HEK293 (cell line): ENCODE data around the gene CIPC.

Experiments used
- ELK4 ChIP-seq: IDR thresholded peaks from 2 replicates; pipeline ENCODE4 v1.6.1; 2011; ENCODE audit warnings: mild to moderate bottlenecking, low read depth, low read length, borderline replicate concordance
- GLIS2 ChIP-seq: fragments of 450-650 bp; formaldehyde crosslinking; IDR thresholded peaks from 2 replicates; pipeline ENCODE4 v1.5.1; 2016; ENCODE audit warnings: missing biosample characterization, missing genetic modification characterization
- HOXD13 ChIP-seq: sonication (generic); formaldehyde crosslinking; IDR thresholded peaks from 2 replicates; pipeline ENCODE4 v1.8.0; 2022; ENCODE audit warnings: missing genetic modification reagents, borderline replicate concordance
- IKZF3 ChIP-seq: fragments of 450-650 bp; IDR thresholded peaks from 2 replicates; pipeline ENCODE4 v1.5.0; 2018; ENCODE audit warnings: missing biosample characterization, mild to moderate bottlenecking, missing genetic modification characterization, moderate library complexity
- KLF1 ChIP-seq: fragments of 450-650 bp; formaldehyde crosslinking; IDR thresholded peaks from 2 replicates; pipeline ENCODE4 v1.5.1; 2016; ENCODE audit warnings: missing biosample characterization, missing genetic modification characterization
- KLF16 ChIP-seq: fragments of 450-650 bp; formaldehyde crosslinking; IDR thresholded peaks from 2 replicates; pipeline ENCODE4 v1.5.1; 2017; ENCODE audit warnings: missing biosample characterization, missing genetic modification characterization
- KLF8 ChIP-seq: fragments of 450-650 bp; formaldehyde crosslinking; IDR thresholded peaks from 2 replicates; pipeline ENCODE4 v1.5.1; 2016; ENCODE audit warnings: missing biosample characterization, missing genetic modification characterization
- SCRT2 ChIP-seq: fragments of 450-650 bp; formaldehyde crosslinking; IDR thresholded peaks from 2 replicates; pipeline ENCODE4 v1.5.1; 2016; ENCODE audit warnings: missing biosample characterization, missing genetic modification characterization
- SP2 ChIP-seq: fragments of 450-650 bp; formaldehyde crosslinking; IDR thresholded peaks from 2 replicates; pipeline ENCODE4 v1.5.1; 2016; ENCODE audit warnings: missing biosample characterization, missing genetic modification characterization
- TCF7L2 ChIP-seq: IDR thresholded peaks from 2 replicates; pipeline ENCODE4 v1.6.1; 2011; ENCODE audit warnings: low read depth, mild to moderate bottlenecking, inconsistent platforms, low read length, moderate library complexity, borderline replicate concordance
- ZBTB17 ChIP-seq: fragments of 450-650 bp; formaldehyde crosslinking; IDR thresholded peaks from 2 replicates; pipeline ENCODE4 v1.5.1; 2016; ENCODE audit warnings: missing biosample characterization, missing genetic modification characterization
- ZBTB20 ChIP-seq: fragments of 450-650 bp; formaldehyde crosslinking; IDR thresholded peaks from 2 replicates; pipeline ENCODE4 v1.5.1; 2016; ENCODE audit warnings: missing biosample characterization, missing genetic modification characterization
- ZNF112 ChIP-seq: fragments of 450-650 bp; formaldehyde crosslinking; IDR thresholded peaks from 2 replicates; pipeline ENCODE4 v1.5.0; 2017; ENCODE audit warnings: missing biosample characterization, missing genetic modification characterization
- ZNF169 ChIP-seq: fragments of 450-650 bp; formaldehyde crosslinking; IDR thresholded peaks from 2 replicates; pipeline ENCODE4 v1.5.1; 2016; ENCODE audit warnings: missing biosample characterization, missing genetic modification characterization
- ZNF175 ChIP-seq: fragments of 450-650 bp; formaldehyde crosslinking; IDR thresholded peaks from 2 replicates; pipeline ENCODE4 v1.5.1; 2016; ENCODE audit warnings: missing biosample characterization, missing genetic modification characterization
- ZNF248 ChIP-seq: fragments of 450-650 bp; formaldehyde crosslinking; IDR thresholded peaks from 2 replicates; pipeline ENCODE4 v1.5.1; 2017; ENCODE audit warnings: missing biosample characterization, missing genetic modification characterization
- ZNF37A ChIP-seq: fragments of 450-650 bp; IDR thresholded peaks from 2 replicates; pipeline ENCODE4 v1.5.1; 2018; ENCODE audit warnings: missing biosample characterization, missing genetic modification characterization
- ZNF518A ChIP-seq: fragments of 450-650 bp; formaldehyde crosslinking; conservative IDR thresholded peaks from 2 replicates; pipeline ENCODE4 v1.5.1; 2016; ENCODE audit warnings: low read depth, missing biosample characterization, missing genetic modification characterization
- ZNF530 ChIP-seq: fragments of 450-650 bp; formaldehyde crosslinking; IDR thresholded peaks from 2 replicates; pipeline ENCODE4 v1.5.1; 2016; ENCODE audit warnings: low read depth, missing biosample characterization, missing genetic modification characterization
- ZNF639 ChIP-seq: fragments of 450-650 bp; formaldehyde crosslinking; IDR thresholded peaks from 2 replicates; pipeline ENCODE4 v1.5.1; 2016; ENCODE audit warnings: missing biosample characterization, missing genetic modification characterization
- ZNF658 ChIP-seq: fragments of 450-650 bp; formaldehyde crosslinking; IDR thresholded peaks from 2 replicates; pipeline ENCODE4; 2016; ENCODE audit warnings: missing biosample characterization, missing genetic modification characterization
- ZSCAN23 ChIP-seq: fragments of 450-650 bp; formaldehyde crosslinking; IDR thresholded peaks from 2 replicates; pipeline ENCODE4 v1.5.1; 2016; ENCODE audit warnings: missing biosample characterization, missing genetic modification characterization
- TF ChIP-seq, protein P1 (sequence below): fragments of 450-650 bp; formaldehyde crosslinking; IDR thresholded peaks from 2 replicates; pipeline ENCODE4 v1.5.1; 2016; ENCODE audit warnings: missing biosample characterization, missing genetic modification characterization
- TF ChIP-seq, protein P2 (sequence below): fragments of 450-650 bp; formaldehyde crosslinking; IDR thresholded peaks from 2 replicates; pipeline ENCODE4 v1.5.1; 2017; ENCODE audit warnings: missing biosample characterization, missing genetic modification characterization
- TF ChIP-seq, protein P3 (sequence below): fragments of 450-650 bp; formaldehyde crosslinking; IDR thresholded peaks from 2 replicates; pipeline ENCODE4 v1.5.1; 2017; ENCODE audit warnings: missing biosample characterization, missing genetic modification characterization

CIPC gene

DNA sequence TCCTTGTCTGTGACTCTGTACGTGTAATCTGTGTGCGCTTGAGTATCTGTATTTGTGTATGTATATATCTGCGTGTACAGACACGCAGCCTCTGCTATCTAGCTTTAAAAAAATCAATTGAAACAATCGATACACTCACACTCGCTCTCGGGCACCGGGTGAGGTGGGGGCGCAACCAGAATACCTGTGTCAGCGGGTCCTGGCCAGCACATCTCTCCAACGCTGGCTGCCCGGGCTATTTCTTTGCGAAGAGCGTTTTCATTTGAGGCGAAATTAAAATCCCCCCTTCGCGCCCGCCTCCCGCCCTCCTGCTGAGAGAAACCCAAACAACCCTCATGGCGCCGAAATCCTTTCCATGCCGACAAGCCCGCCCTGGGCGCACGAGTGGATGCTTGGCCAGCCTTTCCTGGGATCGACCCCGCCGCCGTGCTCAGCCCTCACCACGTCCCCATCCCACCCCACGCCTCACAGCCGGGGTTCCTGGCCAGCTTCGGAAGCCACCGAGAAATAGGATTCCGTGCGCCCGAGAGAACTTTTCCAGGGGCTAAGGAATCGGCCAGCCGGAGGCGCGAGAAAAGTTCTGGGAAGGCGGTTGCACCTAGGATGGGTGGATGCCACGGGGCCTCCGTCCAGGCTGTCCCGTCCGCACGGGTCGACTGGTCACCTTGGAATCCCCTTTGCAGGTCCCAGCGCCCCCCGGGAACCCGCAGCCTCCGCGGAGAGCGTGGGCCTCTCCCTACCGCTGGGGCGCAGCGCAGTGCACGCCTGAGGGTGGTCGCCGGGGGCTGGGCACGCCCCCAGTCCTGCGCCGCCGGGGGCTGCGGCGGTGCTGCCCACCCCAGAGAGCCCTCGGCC, 42.5 kb downstream of the CIPC start (continued):
- TF ChIP-seq ZNF112 (tag by site-specific recombination): no peak
- TF ChIP-seq TCF7L2: no peak
- peak; percentile 65 for TF ChIP-seq SP2
- peak; percentile 63 for TF ChIP-seq ZBTB17 (tag by site-specific recombination)
- TF ChIP-seq ZNF518A (tag by site-specific recombination): no peak
- no peak for TF ChIP-seq ZNF175 (tag by site-specific recombination)
- no peak for TF ChIP-seq ZNF530 (tag by site-specific recombination)
- no peak for TF ChIP-seq ZSCAN23 (tag by site-specific recombination)
- TF ChIP-seq IKZF3 (tag by site-specific recombination): no peak; the same call in 1 of the 2 replicates
- no peak for TF ChIP-seq ELK4
- no peak for TF ChIP-seq SCRT2
- peak; percentile 43 for TF ChIP-seq GLIS2 (tag by site-specific recombination)
- no peak for TF ChIP-seq ZNF248 (tag by site-specific recombination)
- TF ChIP-seq KLF1 (tag by site-specific recombination): no peak
- TF ChIP-seq ZNF37A (tag by site-specific recombination): no peak
- no peak for TF ChIP-seq HOXD13 (CRISPR knock-in tag)
- TF ChIP-seq KLF16: no peak
- TF ChIP-seq, protein P1, sequence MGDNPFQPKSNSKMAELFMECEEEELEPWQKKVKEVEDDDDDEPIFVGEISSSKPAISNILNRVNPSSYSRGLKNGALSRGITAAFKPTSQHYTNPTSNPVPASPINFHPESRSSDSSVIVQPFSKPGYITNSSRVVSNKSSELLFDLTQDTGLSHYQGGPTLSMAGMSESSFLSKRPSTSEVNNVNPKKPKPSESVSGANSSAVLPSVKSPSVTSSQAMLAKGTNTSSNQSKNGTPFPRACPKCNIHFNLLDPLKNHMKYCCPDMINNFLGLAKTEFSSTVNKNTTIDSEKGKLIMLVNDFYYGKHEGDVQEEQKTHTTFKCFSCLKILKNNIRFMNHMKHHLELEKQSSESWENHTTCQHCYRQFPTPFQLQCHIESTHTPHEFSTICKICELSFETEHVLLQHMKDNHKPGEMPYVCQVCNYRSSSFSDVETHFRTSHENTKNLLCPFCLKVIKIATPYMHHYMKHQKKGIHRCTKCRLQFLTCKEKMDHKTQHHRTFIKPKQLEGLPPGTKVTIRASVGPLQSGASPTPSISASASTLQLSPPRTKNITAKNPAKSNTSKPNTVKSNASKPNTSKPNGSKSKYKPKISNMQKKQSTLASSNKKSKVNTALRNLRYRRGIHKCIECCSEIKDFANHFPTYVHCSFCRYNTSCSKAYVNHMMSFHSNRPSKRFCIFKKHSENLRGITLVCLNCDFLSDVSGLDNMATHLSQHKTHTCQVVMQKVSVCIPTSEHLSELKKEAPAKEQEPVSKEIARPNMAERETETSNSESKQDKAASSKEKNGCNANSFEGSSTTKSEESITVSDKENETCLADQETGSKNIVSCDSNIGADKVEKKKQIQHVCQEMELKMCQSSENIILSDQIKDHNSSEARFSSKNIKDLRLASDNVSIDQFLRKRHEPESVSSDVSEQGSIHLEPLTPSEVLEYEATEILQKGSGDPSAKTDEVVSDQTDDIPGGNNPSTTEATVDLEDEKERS (tag by site-specific recombination): no peak
- TF ChIP-seq, protein P2, sequence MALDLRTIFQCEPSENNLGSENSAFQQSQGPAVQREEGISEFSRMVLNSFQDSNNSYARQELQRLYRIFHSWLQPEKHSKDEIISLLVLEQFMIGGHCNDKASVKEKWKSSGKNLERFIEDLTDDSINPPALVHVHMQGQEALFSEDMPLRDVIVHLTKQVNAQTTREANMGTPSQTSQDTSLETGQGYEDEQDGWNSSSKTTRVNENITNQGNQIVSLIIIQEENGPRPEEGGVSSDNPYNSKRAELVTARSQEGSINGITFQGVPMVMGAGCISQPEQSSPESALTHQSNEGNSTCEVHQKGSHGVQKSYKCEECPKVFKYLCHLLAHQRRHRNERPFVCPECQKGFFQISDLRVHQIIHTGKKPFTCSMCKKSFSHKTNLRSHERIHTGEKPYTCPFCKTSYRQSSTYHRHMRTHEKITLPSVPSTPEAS (tag by site-specific recombination): no peak
- TF ChIP-seq ZNF658 (tag by site-specific recombination): no peak
- peak; percentile 82 for TF ChIP-seq ZBTB20 (tag by site-specific recombination)
- no peak for TF ChIP-seq ZNF639 (tag by site-specific recombination)
- peak; percentile 10; the same call in 1 of the 2 replicates for TF ChIP-seq KLF8 (tag by site-specific recombination)
- no peak for TF ChIP-seq ZNF169 (tag by site-specific recombination)
- TF ChIP-seq, protein P3, sequence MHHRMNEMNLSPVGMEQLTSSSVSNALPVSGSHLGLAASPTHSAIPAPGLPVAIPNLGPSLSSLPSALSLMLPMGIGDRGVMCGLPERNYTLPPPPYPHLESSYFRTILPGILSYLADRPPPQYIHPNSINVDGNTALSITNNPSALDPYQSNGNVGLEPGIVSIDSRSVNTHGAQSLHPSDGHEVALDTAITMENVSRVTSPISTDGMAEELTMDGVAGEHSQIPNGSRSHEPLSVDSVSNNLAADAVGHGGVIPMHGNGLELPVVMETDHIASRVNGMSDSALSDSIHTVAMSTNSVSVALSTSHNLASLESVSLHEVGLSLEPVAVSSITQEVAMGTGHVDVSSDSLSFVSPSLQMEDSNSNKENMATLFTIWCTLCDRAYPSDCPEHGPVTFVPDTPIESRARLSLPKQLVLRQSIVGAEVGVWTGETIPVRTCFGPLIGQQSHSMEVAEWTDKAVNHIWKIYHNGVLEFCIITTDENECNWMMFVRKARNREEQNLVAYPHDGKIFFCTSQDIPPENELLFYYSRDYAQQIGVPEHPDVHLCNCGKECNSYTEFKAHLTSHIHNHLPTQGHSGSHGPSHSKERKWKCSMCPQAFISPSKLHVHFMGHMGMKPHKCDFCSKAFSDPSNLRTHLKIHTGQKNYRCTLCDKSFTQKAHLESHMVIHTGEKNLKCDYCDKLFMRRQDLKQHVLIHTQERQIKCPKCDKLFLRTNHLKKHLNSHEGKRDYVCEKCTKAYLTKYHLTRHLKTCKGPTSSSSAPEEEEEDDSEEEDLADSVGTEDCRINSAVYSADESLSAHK (tag by site-specific recombination): no peak
